Smooth muscle cell (in vitro differentiated cells): Measurements from ENCODE around the gene MPG. TPM values are rescaled to one million over a fixed set of nuclear protein-coding genes. Genes with fewer than 3 reads are reported as not detected.

Source experiments
- DNase-seq: peaks from one replicate; lab custom pipeline; 2025; ENCODE audit not compliant: unreplicated experiment; lab: John Stamatoyannopoulos, UW
- H2AFZ ChIP-seq: fragments of 200-600 bp; sonication (generic); 2 replicates; pipeline ENCODE4 v1.6.0; 2016; ENCODE audit warnings: antibody characterized with exemption, low read depth, mild to moderate bottlenecking
- H3F3A ChIP-seq: fragments of 200-600 bp; sonication (generic); 2 replicates; pipeline ENCODE4 v1.6.0; 2017; ENCODE audit warnings: antibody characterized with exemption, low read depth
- H3K27ac ChIP-seq: fragments of 200-600 bp; sonication (generic); 2 replicates; pipeline ENCODE4 v1.5.1; 2016; ENCODE audit warnings: low read depth, mild to moderate bottlenecking
- H3K27me3 ChIP-seq: fragments of 200-600 bp; sonication (generic); 2 replicates; pipeline ENCODE4 v1.6.1; 2016; ENCODE audit warnings: low read depth, mild to moderate bottlenecking
- H3K36me3 ChIP-seq: fragments of 200-600 bp; sonication (generic); 2 replicates; pipeline ENCODE4 v1.5.1; 2016; ENCODE audit warnings: low read depth
- H3K4me1 ChIP-seq: fragments of 200-600 bp; sonication (generic); 2 replicates; pipeline ENCODE4 v1.5.1; 2016; ENCODE audit warnings: low read depth
- H3K4me2 ChIP-seq: fragments of 200-600 bp; sonication (generic); 2 replicates; pipeline ENCODE4 v1.6.0; 2016; ENCODE audit warnings: mild to moderate bottlenecking
- H3K4me3 ChIP-seq: fragments of 200-600 bp; sonication (generic); 2 replicates; pipeline ENCODE4 v1.5.1; 2016; ENCODE audit warnings: mild to moderate bottlenecking
- H3K79me2 ChIP-seq: fragments of 200-600 bp; sonication (generic); 2 replicates; pipeline ENCODE4 v1.6.0; 2016; ENCODE audit warnings: low read depth, mild to moderate bottlenecking
- H3K9ac ChIP-seq: fragments of 200-600 bp; sonication (generic); 2 replicates; pipeline ENCODE4 v1.6.0; 2016; ENCODE audit warnings: low read depth
- H3K9me3 ChIP-seq: fragments of 200-600 bp; sonication (generic); replicated peaks from 2 replicates; pipeline ENCODE4 v1.5.1; 2016; ENCODE audit warnings: low read depth
- H4K20me1 ChIP-seq: fragments of 200-600 bp; sonication (generic); 2 replicates; pipeline ENCODE4 v1.6.0; 2016; ENCODE audit warnings: low read depth
- CTCF ChIP-seq: fragments of 200-600 bp; sonication (generic); IDR thresholded peaks from 2 replicates; pipeline ENCODE4 v1.5.1; 2017; ENCODE audit warnings: borderline replicate concordance, mild to moderate bottlenecking, antibody characterized with exemption; ENCODE audit not compliant: insufficient read depth, poor library complexity, severe bottlenecking
- WGBS: methylation state at CpG from one replicate; pipeline ENCODE4 v1.1.7; 2016; ENCODE audit warnings: low lambda C conversion rate; 5-methylcytosine and 5-hydroxymethylcytosine counted together
- polyA plus RNA-seq: library from polyadenylated mRNA; unstranded; fragments of >200 nt; fragmentation: Nextera tagmentation; extraction: Ambion mirVana; gene quantifications from 2 replicates; pipeline ENCODE4 v1.2.1, GENCODE V29; 2016
- total RNA-seq: library from RNA; depleted of rRNA; stranded (reverse); fragments of >200 nt; gene quantifications from 2 replicates; pipeline ENCODE4 v1.2.3, GENCODE V29; 2014

The MPG gene
- total and polyA plus RNA-seq, 2 experiments from 2014 or later: 84.7 to 120 TPM

- Histone ChIP-seq H3K27me3 (no peaks in the 10 kb centered on the region), H3K79me2 (no peaks in the 10 kb centered on the region), H3K4me3 (no peak overlapping the region), H3K9ac (no peak overlapping the region), H3K4me1 (no peaks in the 10 kb centered on the region), H2AFZ (no peak overlapping the region), H4K20me1 (peaks cover 30% of the 10 kb centered on the region), H3K27ac (no peak overlapping the region), H3K9me3 (no peaks in the 10 kb centered on the region), H3K4me2 (no peak overlapping the region), H3F3A (no peaks in the 10 kb centered on the region), H3K36me3 (no peaks in the 10 kb centered on the region)
- 83% methylated on average over 8 of the region's 8 CpGs for WGBS
- no peak for DNase-seq
- no peak for TF ChIP-seq CTCF
These were observed 19.8 kb downstream of the MPG start for GRCh38 chr16:97822-98221.

DNA sequence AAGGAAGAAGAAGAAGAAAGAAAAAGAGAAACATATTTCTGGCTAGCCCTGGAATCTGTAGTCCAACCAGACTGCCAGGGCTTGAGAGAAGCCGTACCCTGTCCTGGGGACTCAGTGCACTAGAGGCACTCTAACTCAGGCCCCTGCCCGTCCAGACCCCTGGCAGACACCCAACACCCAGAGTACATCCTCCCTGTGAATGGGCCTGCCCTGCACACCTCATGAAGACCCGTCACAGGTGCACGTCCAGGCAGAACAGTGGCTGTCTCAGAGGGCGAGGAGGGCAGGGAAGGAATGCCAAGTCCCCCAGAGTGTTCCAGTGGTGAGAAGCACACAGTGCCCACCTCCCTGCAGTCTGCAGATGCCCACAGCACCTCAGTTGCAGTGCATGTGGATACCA, 23.0 kb downstream of the MPG start:
- H3K9ac ChIP-seq: no peak overlapping the region
- H3F3A ChIP-seq: no peaks in the 10 kb centered on the region
- H4K20me1 ChIP-seq: peaks cover 31% of the 10 kb centered on the region
- WGBS: 93% methylated on average over 5 of the region's 5 CpGs
- H3K27me3 ChIP-seq: no peaks in the 10 kb centered on the region
- H3K36me3 ChIP-seq: no peaks in the 10 kb centered on the region
- no peak overlapping the region for H2AFZ ChIP-seq
- H3K27ac ChIP-seq: no peak overlapping the region
- no peaks in the 10 kb centered on the region for H3K4me1 ChIP-seq
- H3K9me3 ChIP-seq: no peaks in the 10 kb centered on the region
- no peak for TF ChIP-seq CTCF
- no peaks in the 10 kb centered on the region for H3K79me2 ChIP-seq
- DNase-seq: no peak
- H3K4me3 ChIP-seq: no peak overlapping the region
- H3K4me2 ChIP-seq: no peak overlapping the region

- DNase-seq: no peak
- H3K9me3 ChIP-seq: no peaks in the 10 kb centered on the region
- peaks cover 28% of the 10 kb centered on the region for H4K20me1 ChIP-seq
- no peaks in the 10 kb centered on the region for H3F3A ChIP-seq
- H3K27me3 ChIP-seq: no peaks in the 10 kb centered on the region
- H3K79me2 ChIP-seq: no peaks in the 10 kb centered on the region
- TF ChIP-seq CTCF: no peak
- no peak overlapping the region for H3K9ac ChIP-seq
- no peak overlapping the region for H3K4me2 ChIP-seq
- WGBS: 95% methylated on average over 6 of the region's 6 CpGs
- no peak overlapping the region for H3K27ac ChIP-seq
- H3K4me3 ChIP-seq: no peak overlapping the region
- H3K36me3 ChIP-seq: no peaks in the 10 kb centered on the region
- no peaks in the 10 kb centered on the region for H3K4me1 ChIP-seq
- H2AFZ ChIP-seq: no peak overlapping the region
These were observed 23.6 kb downstream of the MPG start for GRCh38 chr16:101586-101985.

GRCh38 chr16:102060-102855, 24.2 kb downstream of the MPG start:
- H3K79me2 ChIP-seq: no peaks in the 10 kb centered on the region
- H3K4me1 ChIP-seq: no peaks in the 10 kb centered on the region
- WGBS: 94% methylated on average over 19 of the region's 19 CpGs
- H4K20me1 ChIP-seq: peaks cover 26% of the 10 kb centered on the region
- TF ChIP-seq CTCF: no peak
- no peak for DNase-seq
- H3K9me3 ChIP-seq: no peaks in the 10 kb centered on the region
- no peak overlapping the region for H3K4me3 ChIP-seq
- no peak overlapping the region for H3K9ac ChIP-seq
- H3F3A ChIP-seq: no peaks in the 10 kb centered on the region
- H3K27ac ChIP-seq: no peak overlapping the region
- no peak overlapping the region for H3K4me2 ChIP-seq
- H3K27me3 ChIP-seq: no peaks in the 10 kb centered on the region
- H3K36me3 ChIP-seq: no peaks in the 10 kb centered on the region
- no peak overlapping the region for H2AFZ ChIP-seq
